ENCODE data around the gene PAX3.
"Not testable (repeated sequence)": the region's sequence is repeated elsewhere in the genome, so short reads cannot be mapped to it uniquely, and the experiment has no call there.

PAX3 gene

GRCh38 chr2:222169346-222169745 is 129.5 kb downstream of the PAX3 start:
- Histone ChIP-seq H3K4me3 (ENCODE audit: low read length in 2 of 2) (no peak overlapping the region), H3K36me3 (ENCODE audit: control insufficient read depth in 2 of 2, insufficient read depth in 2 of 2, low read length in 2 of 2) (no peaks in the 10 kb centered on the region), H3K9ac (ENCODE audit: low read length in 2 of 2) (no peak overlapping the region), H3K9me3 (ENCODE audit: control insufficient read depth in 2 of 2, low read length in 2 of 2) (no peaks in the 10 kb centered on the region), H3K4me1 (ENCODE audit: control insufficient read depth, insufficient read depth, low read length) (no peaks in the 10 kb centered on the region), H3K27me3 (ENCODE audit: control insufficient read depth in 1 of 2, insufficient read depth in 2 of 2, low read length in 2 of 2) (no peaks in the 10 kb centered on the region), H3K27ac (ENCODE audit: low read length) (no peak overlapping the region)

- Histone ChIP-seq H3K9ac (ENCODE audit: low read length in 2 of 2) (no peak overlapping the region), H3K9me3 (ENCODE audit: control insufficient read depth in 2 of 2, low read length in 2 of 2) (no peaks in the 10 kb centered on the region), H3K4me3 (ENCODE audit: low read length in 2 of 2) (no peak overlapping the region), H3K27me3 (ENCODE audit: control insufficient read depth in 1 of 2, insufficient read depth in 2 of 2, low read length in 2 of 2) (no peaks in the 10 kb centered on the region), H3K27ac (ENCODE audit: low read length) (no peak overlapping the region), H3K36me3 (ENCODE audit: control insufficient read depth in 2 of 2, insufficient read depth in 2 of 2, low read length in 2 of 2) (no peaks in the 10 kb centered on the region), H3K4me1 (ENCODE audit: control insufficient read depth, insufficient read depth, low read length) (no peaks in the 10 kb centered on the region)
Observed at GRCh38 chr2:222167762-222168161, 131.0 kb downstream of the PAX3 start.

- H3K36me3 ChIP-seq (ENCODE audit: control insufficient read depth in 2 of 2, insufficient read depth in 2 of 2, low read length in 2 of 2) = no peaks in the 10 kb centered on the region
- H3K4me1 ChIP-seq (ENCODE audit: control insufficient read depth, insufficient read depth, low read length) = no peaks in the 10 kb centered on the region
- H3K9me3 ChIP-seq (ENCODE audit: control insufficient read depth in 2 of 2, low read length in 2 of 2) = no peaks in the 10 kb centered on the region
- no peak overlapping the region for H3K4me3 ChIP-seq (ENCODE audit: low read length in 2 of 2)
- H3K9ac ChIP-seq (ENCODE audit: low read length in 2 of 2) = no peak overlapping the region
- H3K27ac ChIP-seq (ENCODE audit: low read length) = no peak overlapping the region
- H3K27me3 ChIP-seq (ENCODE audit: control insufficient read depth in 1 of 2, insufficient read depth in 2 of 2, low read length in 2 of 2) = no peaks in the 10 kb centered on the region
Observed at GRCh38 chr2:222160944-222161343, 137.9 kb downstream of the PAX3 start.

- H3K27ac ChIP-seq (ENCODE audit: low read length) = no peak overlapping the region
- H3K27me3 ChIP-seq (ENCODE audit: control insufficient read depth in 1 of 2, insufficient read depth in 2 of 2, low read length in 2 of 2) = no peaks in the 10 kb centered on the region
- H3K9me3 ChIP-seq (ENCODE audit: control insufficient read depth in 2 of 2, low read length in 2 of 2) = no peaks in the 10 kb centered on the region
- H3K36me3 ChIP-seq (ENCODE audit: control insufficient read depth in 2 of 2, insufficient read depth in 2 of 2, low read length in 2 of 2) = no peaks in the 10 kb centered on the region
- no peak overlapping the region for H3K9ac ChIP-seq (ENCODE audit: low read length in 2 of 2)
- H3K4me1 ChIP-seq (ENCODE audit: control insufficient read depth, insufficient read depth, low read length) = no peaks in the 10 kb centered on the region
- no peak overlapping the region for H3K4me3 ChIP-seq (ENCODE audit: low read length in 2 of 2)
Observed at GRCh38 chr2:222160125-222160524, 138.7 kb downstream of the PAX3 start.

- no peak overlapping the region for H3K27ac ChIP-seq (ENCODE audit: low read length)
- no peaks in the 10 kb centered on the region for H3K36me3 ChIP-seq (ENCODE audit: control insufficient read depth in 2 of 2, insufficient read depth in 2 of 2, low read length in 2 of 2)
- H3K9me3 ChIP-seq (ENCODE audit: control insufficient read depth in 2 of 2, low read length in 2 of 2) = no peaks in the 10 kb centered on the region
- no peak overlapping the region for H3K4me3 ChIP-seq (ENCODE audit: low read length in 2 of 2)
- H3K9ac ChIP-seq (ENCODE audit: low read length in 2 of 2) = no peak overlapping the region
- no peaks in the 10 kb centered on the region for H3K4me1 ChIP-seq (ENCODE audit: control insufficient read depth, insufficient read depth, low read length)
- H3K27me3 ChIP-seq (ENCODE audit: control insufficient read depth in 1 of 2, insufficient read depth in 2 of 2, low read length in 2 of 2) = no peaks in the 10 kb centered on the region
Observed at GRCh38 chr2:222159221-222159620, 139.6 kb downstream of the PAX3 start.

- H3K4me1 ChIP-seq (ENCODE audit: control insufficient read depth, insufficient read depth, low read length); H3K9ac ChIP-seq (ENCODE audit: low read length in 2 of 2); H3K27ac ChIP-seq (ENCODE audit: low read length): not testable (repeated sequence)
Observed at GRCh38 chr2:222155003-222155664, 143.7 kb downstream of the PAX3 start.

More at GRCh38 chr2:222155003-222155664, 143.7 kb downstream of the PAX3 start:
- not testable (repeated sequence) for H3K36me3 ChIP-seq (ENCODE audit: control insufficient read depth in 2 of 2, insufficient read depth in 2 of 2, low read length in 2 of 2); H3K27me3 ChIP-seq (ENCODE audit: control insufficient read depth in 1 of 2, insufficient read depth in 2 of 2, low read length in 2 of 2); H3K4me3 ChIP-seq (ENCODE audit: low read length in 2 of 2); H3K9me3 ChIP-seq (ENCODE audit: control insufficient read depth in 2 of 2, low read length in 2 of 2)

Measured in stomach smooth muscle (tissue), 2 donors.